B cell (primary cell): ENCODE results near the gene SP140. TPM values are rescaled to one million over a fixed set of nuclear protein-coding genes. Genes with fewer than 3 reads are reported as not detected.

ENCODE experiments used
- ATAC-seq: fragments of 200-7000 bp; cut with Tn5 transposase; one replicate; pipeline ENCODE4 v1.10.0; 2021; ENCODE audit warnings: low read depth, mild to moderate bottlenecking, moderate number of reproducible peaks, moderate library complexity
- CTCF ChIA-PET: fragments of 350-600 bp; sonication (Branson Sonifier 250); formaldehyde crosslinking; loops from one replicate; lab custom pipeline; 2021; ENCODE audit warnings: antibody characterized with exemption, inconsistent platforms; lab: Charles Lee
- POLR2A ChIA-PET: fragments of 350-600 bp; sonication (Branson Sonifier 250); formaldehyde crosslinking; loops from one replicate; lab custom pipeline; 2021; ENCODE audit warnings: antibody characterized with exemption; lab: Charles Lee
- DNase-seq: peaks from one replicate; pipeline ENCODE4 v3.0.0; 2013
- H2AFZ ChIP-seq: 2 replicates; pipeline ENCODE4 v1.6.1; 2012; ENCODE audit warnings: mild to moderate bottlenecking, low read depth, low read length; ENCODE audit not compliant: insufficient read depth, poor library complexity, severe bottlenecking
- H3K27ac ChIP-seq, 2 donors: 1 replicate in 1 of 2; 2 replicates in 1 of 2; pipeline ENCODE4 v1.5.1; 2012 to 2013; ENCODE audit warnings: low read length in 2 of 2, mild to moderate bottlenecking in 2 of 2, moderate library complexity in 1 of 2
- H3K27me3 ChIP-seq, 4 experiments: fragments of 200-600 bp in 1 of 4; sonication (generic) in 1 of 4; replicated peaks in 1 of 4; 1 replicate in 2 of 4; 2 replicates in 2 of 4; pipeline versions ENCODE4 v1.6.1 to v1.7.0; 2013 to 2016; ENCODE audit warnings: low read length in 3 of 4, mild to moderate bottlenecking in 2 of 4, mixed read lengths in 1 of 4, moderate library complexity in 1 of 4; ENCODE audit not compliant: insufficient read depth in 4 of 4, control insufficient read depth in 3 of 4; ENCODE audit errors: control extremely low read depth in 1 of 4
- H3K36me3 ChIP-seq, 2 experiments: replicated peaks in 1 of 2; 1 replicate in 1 of 2; 2 replicates in 1 of 2; pipeline versions ENCODE4 v1.6.1 to v1.7.1; 2013; ENCODE audit warnings: low read length in 1 of 2; ENCODE audit not compliant: insufficient read depth in 2 of 2, control insufficient read depth in 1 of 2; ENCODE audit errors: control extremely low read depth in 1 of 2, extremely low read depth in 1 of 2
- H3K4me1 ChIP-seq, 2 donors: fragments of 200-600 bp in 1 of 2; sonication (generic) in 1 of 2; 1 replicate in 1 of 2; 2 replicates in 1 of 2; pipeline versions ENCODE4 v1.5.1 to v1.6.1; 2013 to 2017; ENCODE audit warnings: low read length in 2 of 2; ENCODE audit not compliant: control insufficient read depth in 2 of 2, insufficient read depth in 2 of 2
- H3K4me2 ChIP-seq: replicated peaks from 2 replicates; pipeline ENCODE3; 2012; ENCODE audit warnings: mild to moderate bottlenecking, low read depth, low read length; ENCODE audit not compliant: poor library complexity, severe bottlenecking
- H3K4me3 ChIP-seq, 5 experiments: fragments of 200-600 bp in 1 of 5; sonication (generic) in 1 of 5; 1 replicate in 3 of 5; 2 replicates in 2 of 5; pipeline versions ENCODE4 v1.5.1 to v1.7.0; 2011 to 2016; ENCODE audit warnings: low read length in 4 of 5, mild to moderate bottlenecking in 4 of 5, low read depth in 2 of 5, control low read depth in 1 of 5, moderate library complexity in 1 of 5; ENCODE audit not compliant: insufficient read depth in 1 of 5; ENCODE audit errors: control extremely low read depth in 1 of 5, extremely low read depth in 1 of 5
- H3K79me2 ChIP-seq: fragments of 200-600 bp; sonication (generic); one replicate; pipeline ENCODE4 v1.6.0; 2016; ENCODE audit warnings: low read length; ENCODE audit not compliant: control insufficient read depth, insufficient read depth
- H3K9ac ChIP-seq: fragments of 200-600 bp; sonication (generic); 2 replicates; pipeline ENCODE4 v1.6.1; 2017; ENCODE audit warnings: mild to moderate bottlenecking, low read length, moderate library complexity
- H3K9me3 ChIP-seq, 3 donors: one replicate each; pipeline versions ENCODE4 v1.6.1 to v1.7.1; 2013; ENCODE audit warnings: low read length in 2 of 3; ENCODE audit not compliant: control insufficient read depth in 2 of 3, insufficient read depth in 1 of 3; ENCODE audit errors: control extremely low read depth in 1 of 3
- H4K20me1 ChIP-seq: 2 replicates; pipeline ENCODE4 v1.6.0; 2012; ENCODE audit warnings: mild to moderate bottlenecking, low read length; ENCODE audit not compliant: insufficient read depth, control insufficient read depth, poor library complexity, severe bottlenecking
- H3K27ac Mint-ChIP-seq: one replicate; pipeline ENCODE4 v1.8.0; 2021; ENCODE audit warnings: mixed read lengths
- H3K27me3 Mint-ChIP-seq: one replicate; pipeline ENCODE4 v1.8.0; 2021; ENCODE audit warnings: mixed read lengths
- H3K4me1 Mint-ChIP-seq: one replicate; pipeline ENCODE4 v1.8.0; 2021; ENCODE audit warnings: mixed read lengths
- H3K4me3 Mint-ChIP-seq: one replicate; pipeline ENCODE4 v1.8.0; 2021; ENCODE audit warnings: mixed read lengths
- H3K9me3 Mint-ChIP-seq: one replicate; pipeline ENCODE4 v1.8.0; 2022; ENCODE audit warnings: mixed read lengths; ENCODE audit not compliant: insufficient read depth
- EZH2 ChIP-seq: IDR thresholded peaks from 2 replicates; pipeline ENCODE4 v1.6.1; 2012; ENCODE audit warnings: borderline replicate concordance, low read depth, mild to moderate bottlenecking, moderate library complexity, low read length; ENCODE audit not compliant: insufficient read depth, poor library complexity, severe bottlenecking
- WGBS: methylation state at CpG from one replicate; pipeline ENCODE4 v1.1.5; 2013; ENCODE audit warnings: missing lambda C conversion rate; ENCODE audit not compliant: insufficient coverage; 5-methylcytosine and 5-hydroxymethylcytosine counted together
- intact Hi-C: fragments of 100-400 bp; cut with micrococcal nuclease; formaldehyde crosslinking; loops from one replicate; pipeline ENCODE4 v1.10.0; 2022
- polyA plus RNA-seq: library from polyadenylated mRNA; depleted of rRNA; stranded (reverse); fragments of >200 nt; gene quantifications from 2 replicates; pipeline ENCODE4 v1.2.3, GENCODE V29; 2012
- total RNA-seq, 2 donors: library from RNA; stranded (reverse); fragments of 120-200 nt in 1 of 2; gene quantifications; 1 replicate in 1 of 2; 2 replicates in 1 of 2; pipeline versions ENCODE4 v1.2.3 to v1.2.4, GENCODE V29; 2013 to 2022
- TF ChIP-seq, protein P1 (sequence below): fragments of 200-600 bp; IDR thresholded peaks from one replicate; pipeline ENCODE4 v1.8.0; 2022; ENCODE audit warnings: antibody characterized with exemption, mild to moderate bottlenecking

SP140 gene
- total and polyA plus RNA-seq, 2 donors (not counting 1 experiment from before 2014, with no cell fraction given): 78.7 to 411 TPM

DNA sequence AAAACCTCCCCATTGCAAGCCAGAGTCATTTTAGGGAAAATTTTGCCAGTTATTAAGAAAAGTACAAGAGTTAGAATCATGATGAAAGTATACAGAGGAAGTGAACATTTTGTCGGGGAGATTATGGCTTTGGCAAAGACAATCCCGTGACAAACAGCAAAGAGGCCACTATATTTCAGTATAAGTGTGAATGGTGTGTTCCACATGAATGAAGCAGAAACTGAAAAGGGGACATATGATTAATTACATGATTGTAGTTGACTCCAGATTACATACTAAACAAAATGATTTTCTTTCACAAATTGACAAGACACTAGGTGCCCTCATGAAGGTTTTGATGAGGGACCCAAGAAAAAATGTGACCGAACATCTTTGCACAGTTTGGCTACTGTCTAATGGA is 42.0 kb downstream of the SP140 start:
- Mint-ChIP-seq H3K9me3 (no peaks in the 10 kb centered on the region), H3K4me1 (peaks cover 71% of the 10 kb centered on the region), H3K27me3 (no peaks in the 10 kb centered on the region), H3K27ac (peak overlapping the region; percentile 93), H3K4me3 (peak overlapping the region; percentile 73)
- no peak for TF ChIP-seq EZH2
- TF ChIP-seq, protein P1, sequence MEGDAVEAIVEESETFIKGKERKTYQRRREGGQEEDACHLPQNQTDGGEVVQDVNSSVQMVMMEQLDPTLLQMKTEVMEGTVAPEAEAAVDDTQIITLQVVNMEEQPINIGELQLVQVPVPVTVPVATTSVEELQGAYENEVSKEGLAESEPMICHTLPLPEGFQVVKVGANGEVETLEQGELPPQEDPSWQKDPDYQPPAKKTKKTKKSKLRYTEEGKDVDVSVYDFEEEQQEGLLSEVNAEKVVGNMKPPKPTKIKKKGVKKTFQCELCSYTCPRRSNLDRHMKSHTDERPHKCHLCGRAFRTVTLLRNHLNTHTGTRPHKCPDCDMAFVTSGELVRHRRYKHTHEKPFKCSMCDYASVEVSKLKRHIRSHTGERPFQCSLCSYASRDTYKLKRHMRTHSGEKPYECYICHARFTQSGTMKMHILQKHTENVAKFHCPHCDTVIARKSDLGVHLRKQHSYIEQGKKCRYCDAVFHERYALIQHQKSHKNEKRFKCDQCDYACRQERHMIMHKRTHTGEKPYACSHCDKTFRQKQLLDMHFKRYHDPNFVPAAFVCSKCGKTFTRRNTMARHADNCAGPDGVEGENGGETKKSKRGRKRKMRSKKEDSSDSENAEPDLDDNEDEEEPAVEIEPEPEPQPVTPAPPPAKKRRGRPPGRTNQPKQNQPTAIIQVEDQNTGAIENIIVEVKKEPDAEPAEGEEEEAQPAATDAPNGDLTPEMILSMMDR: no peak
- peaks cover 0 to 2% (median 0%) of the 10 kb centered on the region in 3 donors for H3K9me3 ChIP-seq
- H3K4me1 ChIP-seq: peaks cover 36 to 38% of the 10 kb centered on the region in 2 donors
- WGBS: 28% methylated on average over 3 of the region's 3 CpGs
- H3K79me2 ChIP-seq: peaks cover 58% of the 10 kb centered on the region
- ATAC-seq: peak; percentile 67
- H3K27me3 ChIP-seq: no peaks in the 10 kb centered on the region
- ChIA-PET CTCF (interaction anchor here (0.6 to 2.0 kb wide), 3 partner anchors 46 to 65 kb away, joined by 3 to 13 read pairs (median 8); no protein-coding TSS in a partner anchor), POLR2A (interaction anchor here (1.2 kb wide), 1 partner anchor 10 kb away, joined by 6 read pairs; no protein-coding TSS in a partner anchor)
- peaks cover 29 to 88% of the 10 kb centered on the region in 2 experiments for H3K36me3 ChIP-seq
- no peak overlapping the region for H3K9ac ChIP-seq
- peak overlapping the region; percentile 42 to 71 for H3K27ac ChIP-seq
- H3K4me3 ChIP-seq: no peak overlapping the region
- H3K4me2 ChIP-seq: peak overlapping the region; percentile 1
- H2AFZ ChIP-seq: no peak overlapping the region
- H4K20me1 ChIP-seq: peaks cover 46% of the 10 kb centered on the region
- intact Hi-C loops: loop anchor here (1.0 to 10.0 kb wide), 4 partner anchors 10 to 203 kb away; partner anchors contain the start of gene SLC16A14
- peak; percentile 55 for DNase-seq

DNA sequence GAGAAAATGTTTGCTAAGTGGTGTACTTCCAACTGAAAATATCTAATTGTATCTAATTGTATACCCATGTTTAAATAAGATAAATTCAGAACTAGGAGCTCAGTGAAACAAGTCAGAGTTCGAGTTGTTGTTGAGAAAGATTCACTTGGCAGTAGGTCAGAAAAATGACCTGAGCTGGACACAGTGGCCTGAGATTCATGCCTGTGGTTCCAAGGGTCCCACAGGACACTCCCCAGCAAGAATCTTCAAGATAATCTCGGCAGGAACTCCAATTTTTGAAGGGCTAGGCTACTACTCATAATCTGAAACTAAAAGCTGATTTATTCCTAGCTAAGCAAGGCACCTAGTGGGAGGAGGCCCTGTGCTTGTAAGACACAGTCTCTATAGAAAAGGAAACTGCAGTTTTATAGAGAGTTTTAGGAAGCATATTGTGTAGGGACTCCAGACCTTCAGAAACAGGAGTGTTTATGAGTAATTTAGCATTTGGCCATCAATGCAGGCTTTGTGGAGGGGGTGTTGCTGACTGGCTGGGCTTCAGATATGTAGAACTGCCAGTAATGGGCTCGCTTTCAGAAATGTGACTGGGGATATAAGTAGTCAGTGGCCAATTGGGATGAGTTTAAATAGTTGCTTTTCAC is 43.2 kb downstream of the SP140 start:
- H3K4me3 Mint-ChIP-seq: peak overlapping the region; percentile 54
- H3K9me3 ChIP-seq: peaks cover 0 to 2% (median 0%) of the 10 kb centered on the region in 3 donors
- 80% methylated on average over 1 of the region's 3 CpGs for WGBS
- peaks cover 40% of the 10 kb centered on the region for H4K20me1 ChIP-seq
- H3K4me2 ChIP-seq: peak overlapping the region; percentile 33
- peaks cover 47% of the 10 kb centered on the region for H3K79me2 ChIP-seq
- H3K9me3 Mint-ChIP-seq: no peaks in the 10 kb centered on the region
- H2AFZ ChIP-seq: no peak overlapping the region
- ATAC-seq (no peak), DNase-seq (no peak)
- no peaks in the 10 kb centered on the region for H3K27me3 ChIP-seq
- intact Hi-C loops: loop anchor here (2.0 to 10.0 kb wide), 3 partner anchors 42 to 204 kb away; partner anchors contain the start of gene SLC16A14
- peak overlapping the region; percentile 84 for H3K27ac Mint-ChIP-seq
- CTCF ChIA-PET: interaction anchor here (0.6 to 2.0 kb wide), 4 partner anchors 65 to 346 kb away, joined by 3 to 13 read pairs (median 3); no protein-coding TSS in a partner anchor
- H3K4me3 ChIP-seq: no peak overlapping the region
- peak overlapping the region; percentile 1 to 31 for H3K27ac ChIP-seq
- H3K9ac ChIP-seq: no peak overlapping the region
- TF ChIP-seq EZH2: no peak
- TF ChIP-seq, protein P1: no peak
- H3K27me3 Mint-ChIP-seq: no peaks in the 10 kb centered on the region
- peaks cover 64% of the 10 kb centered on the region for H3K4me1 Mint-ChIP-seq
- peaks cover 32 to 38% of the 10 kb centered on the region in 2 donors for H3K4me1 ChIP-seq
- peaks cover 29 to 88% of the 10 kb centered on the region in 2 experiments for H3K36me3 ChIP-seq
- POLR2A ChIA-PET: interaction anchor here (0.6 to 1.6 kb wide), 4 partner anchors 10 to 142 kb away, joined by 3 to 6 read pairs (median 4); partner anchors contain the start of gene SP110
